Activated CD8-positive, alpha-beta T cell treated with anti-CD3 and anti-CD28 coated beads for 36 hours (primary cell): ENCODE measurements around the gene KIF13A. TPM values are rescaled to one million over a fixed set of nuclear protein-coding genes. Genes with fewer than 3 reads are reported as not detected.

ENCODE experiments used
- ATAC-seq: fragments of 200-7000 bp; cut with Tn5 transposase; one replicate; pipeline ENCODE4 v1.10.0; 2021; ENCODE audit warnings: mild to moderate bottlenecking, moderate library complexity
- CTCF ChIA-PET: fragments of 350-600 bp; sonication (Branson Sonifier 250); formaldehyde crosslinking; loops from one replicate; lab custom pipeline; 2021; ENCODE audit warnings: antibody characterized with exemption; lab: Charles Lee
- POLR2A ChIA-PET: fragments of 350-600 bp; sonication (Branson Sonifier 250); formaldehyde crosslinking; loops from one replicate; lab custom pipeline; 2021; ENCODE audit warnings: antibody characterized with exemption; lab: Charles Lee
- DNase-seq: peaks from one replicate; pipeline ENCODE4 v3.0.0-alpha.2; 2020
- H3K27ac Mint-ChIP-seq: one replicate; pipeline ENCODE4 v1.8.0; 2021; ENCODE audit warnings: mild to moderate bottlenecking, mixed read lengths
- H3K27me3 Mint-ChIP-seq: one replicate; pipeline ENCODE4 v1.8.0; 2021; ENCODE audit warnings: mixed read lengths
- H3K36me3 Mint-ChIP-seq: one replicate; pipeline ENCODE4 v1.8.0; 2021; ENCODE audit warnings: low read depth, mixed read lengths
- H3K4me1 Mint-ChIP-seq: one replicate; pipeline ENCODE4 v1.8.0; 2021; ENCODE audit warnings: low read depth, mixed read lengths
- H3K4me3 Mint-ChIP-seq: one replicate; pipeline ENCODE4 v1.8.0; 2021; ENCODE audit warnings: mild to moderate bottlenecking, moderate library complexity, mixed read lengths
- H3K9me3 Mint-ChIP-seq: one replicate; pipeline ENCODE4 v1.8.0; 2021; ENCODE audit warnings: mixed read lengths
- CTCF ChIP-seq: fragments of 200-600 bp; IDR thresholded peaks from one replicate; pipeline ENCODE4 v1.8.0; 2022; ENCODE audit warnings: antibody characterized with exemption, mild to moderate bottlenecking
- intact Hi-C: fragments of 100-400 bp; cut with micrococcal nuclease; formaldehyde crosslinking; loops from one replicate; pipeline ENCODE4 v1.10.0; 2022
- total RNA-seq, 2 experiments: library from RNA; stranded (reverse); gene quantifications; one replicate each; pipeline ENCODE4 v1.2.3, GENCODE V29; 2021

Gene KIF13A
- total RNA-seq, 2 experiments from 2014 or later: not detected

GRCh38 chr6:18031189-18031588 is 43.8 kb upstream of the KIF13A start:
- ChIA-PET POLR2A (no interaction called here), CTCF (no interaction called here)
- Mint-ChIP-seq H3K9me3 (no peaks in the 10 kb centered on the region), H3K27ac (no peak overlapping the region), H3K4me3 (no peak overlapping the region), H3K4me1 (no peaks in the 10 kb centered on the region), H3K27me3 (peaks cover 5% of the 10 kb centered on the region), H3K36me3 (no peaks in the 10 kb centered on the region)
- no peak for ATAC-seq
- TF ChIP-seq CTCF: no peak
- DNase-seq: no peak
- intact Hi-C loops: no loop called here

- Mint-ChIP-seq H3K27me3 (peaks cover 5% of the 10 kb centered on the region), H3K27ac (no peak overlapping the region), H3K9me3 (no peaks in the 10 kb centered on the region), H3K4me1 (no peaks in the 10 kb centered on the region), H3K4me3 (no peak overlapping the region), H3K36me3 (no peaks in the 10 kb centered on the region)
- ChIA-PET CTCF (no interaction called here), POLR2A (no interaction called here)
- TF ChIP-seq CTCF: no peak
- no peak for ATAC-seq
- intact Hi-C loops: no loop called here
- no peak for DNase-seq
These were observed 40.9 kb upstream of the KIF13A start for GRCh38 chr6:18028332-18028731.

GRCh38 chr6:18025596-18025995 is 38.2 kb upstream of the KIF13A start:
- no peak overlapping the region for H3K4me3 Mint-ChIP-seq
- CTCF ChIA-PET: no interaction called here
- no peak overlapping the region for H3K27ac Mint-ChIP-seq
- POLR2A ChIA-PET: no interaction called here
- H3K27me3 Mint-ChIP-seq: peaks cover 3% of the 10 kb centered on the region
- no peaks in the 10 kb centered on the region for H3K9me3 Mint-ChIP-seq
- intact Hi-C loops: no loop called here
- H3K36me3 Mint-ChIP-seq: no peaks in the 10 kb centered on the region
- no peak for ATAC-seq
- no peak for DNase-seq
- TF ChIP-seq CTCF: no peak
- H3K4me1 Mint-ChIP-seq: no peaks in the 10 kb centered on the region

- ChIA-PET CTCF (no interaction called here), POLR2A (no interaction called here)
- Mint-ChIP-seq H3K4me1 (no peaks in the 10 kb centered on the region), H3K27ac (no peak overlapping the region), H3K9me3 (no peaks in the 10 kb centered on the region), H3K36me3 (no peaks in the 10 kb centered on the region), H3K27me3 (peaks cover under 1% of the 10 kb centered on the region), H3K4me3 (no peak overlapping the region)
- DNase-seq (no peak), ATAC-seq (no peak)
- no peak for TF ChIP-seq CTCF
- intact Hi-C loops: no loop called here
These were observed 37.4 kb upstream of the KIF13A start for GRCh38 chr6:18024876-18025275.

GRCh38 chr6:18023891-18024290 is 36.5 kb upstream of the KIF13A start:
- TF ChIP-seq CTCF: no peak
- Mint-ChIP-seq H3K4me3 (no peak overlapping the region), H3K4me1 (no peaks in the 10 kb centered on the region), H3K27me3 (no peaks in the 10 kb centered on the region), H3K27ac (no peak overlapping the region), H3K9me3 (no peaks in the 10 kb centered on the region), H3K36me3 (no peaks in the 10 kb centered on the region)
- CTCF ChIA-PET: interaction anchor here (1.3 kb wide), 1 partner anchor 13 kb away, joined by 5 read pairs; no protein-coding TSS in a partner anchor
- POLR2A ChIA-PET: no interaction called here
- no peak for ATAC-seq
- DNase-seq: no peak
- intact Hi-C loops: no loop called here
